Astrocyte (in vitro differentiated cells and primary cell): ENCODE data around the gene DOCK3. TPM values are rescaled to one million over a fixed set of nuclear protein-coding genes. Genes with fewer than 3 reads are reported as not detected.

Experiments
- DNase-seq: peaks from one replicate; pipeline ENCODE4 v3.0.0-alpha.2; 2010; ENCODE audit warnings: low read depth
- FAIRE-seq: peaks from 2 replicates; lab custom pipeline; 2011; peaks lifted over from hg19 to GRCh38; lab: Jason Lieb, UNC
- H2AFZ ChIP-seq: 2 replicates; pipeline ENCODE4 v1.6.0; 2012; ENCODE audit warnings: low read depth, low read length, inconsistent platforms
- H3K27ac ChIP-seq: 2 replicates; pipeline ENCODE4 v1.5.1; 2011; ENCODE audit warnings: low read depth, low read length, inconsistent platforms
- H3K27me3 ChIP-seq: 2 replicates; pipeline ENCODE4 v1.6.0; 2011; ENCODE audit warnings: low read length, inconsistent platforms; ENCODE audit not compliant: insufficient read depth
- H3K36me3 ChIP-seq: 2 replicates; pipeline ENCODE4 v1.5.1; 2011; ENCODE audit warnings: low read length, inconsistent platforms; ENCODE audit not compliant: insufficient read depth
- H3K4me1 ChIP-seq: 2 replicates; pipeline ENCODE4 v1.5.1; 2011; ENCODE audit warnings: low read length, inconsistent platforms; ENCODE audit not compliant: insufficient read depth
- H3K4me2 ChIP-seq: 2 replicates; pipeline ENCODE4 v1.6.0; 2012; ENCODE audit warnings: low read length, inconsistent platforms
- H3K4me3 ChIP-seq: 2 replicates; pipeline ENCODE4 v1.5.1; 2011; ENCODE audit warnings: low read depth, mild to moderate bottlenecking, low read length, inconsistent platforms; ENCODE audit not compliant: insufficient read depth
- H3K79me2 ChIP-seq: 2 replicates; pipeline ENCODE4 v1.6.0; 2012; ENCODE audit warnings: mild to moderate bottlenecking, low read length, inconsistent platforms; ENCODE audit not compliant: insufficient read depth
- H3K9ac ChIP-seq: 2 replicates; pipeline ENCODE4 v1.6.0; 2012; ENCODE audit warnings: mild to moderate bottlenecking, low read length, inconsistent platforms
- H3K9me3 ChIP-seq: 2 replicates; pipeline ENCODE4 v1.5.1; 2012; ENCODE audit warnings: low read depth, mild to moderate bottlenecking, low read length, inconsistent platforms; ENCODE audit not compliant: insufficient read depth
- H4K20me1 ChIP-seq: 2 replicates; pipeline ENCODE4 v1.6.0; 2012; ENCODE audit warnings: low read length, inconsistent platforms; ENCODE audit not compliant: insufficient read depth
- H3K27ac Mint-ChIP-seq: one replicate; pipeline ENCODE4 v1.8.0; 2021; ENCODE audit warnings: mild to moderate bottlenecking, mixed read lengths; ENCODE audit not compliant: unreplicated experiment
- H3K27me3 Mint-ChIP-seq: one replicate; pipeline ENCODE4 v1.8.0; 2021; ENCODE audit warnings: low read depth, mixed read lengths; ENCODE audit not compliant: unreplicated experiment
- H3K36me3 Mint-ChIP-seq: one replicate; pipeline ENCODE4 v1.8.0; 2021; ENCODE audit warnings: low read depth, mixed read lengths; ENCODE audit not compliant: unreplicated experiment
- H3K4me1 Mint-ChIP-seq: one replicate; pipeline ENCODE4 v1.8.0; 2021; ENCODE audit warnings: low read depth, mixed read lengths; ENCODE audit not compliant: unreplicated experiment
- H3K4me3 Mint-ChIP-seq: one replicate; pipeline ENCODE4 v1.8.0; 2021; ENCODE audit warnings: mild to moderate bottlenecking, moderate library complexity, mixed read lengths; ENCODE audit not compliant: unreplicated experiment
- H3K9me3 Mint-ChIP-seq: one replicate; pipeline ENCODE4 v1.8.0; 2021; ENCODE audit warnings: mild to moderate bottlenecking, mixed read lengths; ENCODE audit not compliant: unreplicated experiment
- CTCF ChIP-seq: IDR thresholded peaks from 2 replicates; pipeline ENCODE4 v1.5.1; 2011; ENCODE audit warnings: low read depth, mild to moderate bottlenecking, inconsistent platforms, low read length, moderate library complexity; ENCODE audit not compliant: insufficient read depth
- EZH2 ChIP-seq: IDR thresholded peaks from 2 replicates; pipeline ENCODE4 v1.6.1; 2012; ENCODE audit warnings: mild to moderate bottlenecking, low read length, inconsistent platforms; ENCODE audit not compliant: insufficient read depth
- total RNA-seq: library from RNA; stranded (reverse); gene quantifications from 2 replicates; pipeline ENCODE4 v1.2.1, GENCODE V29; 2021

The DOCK3 gene
- total RNA-seq, 1 donor from 2014 or later: 3.3 TPM

- H3K9me3 Mint-ChIP-seq: no peaks in the 10 kb centered on the region
- H3K9me3 ChIP-seq: no peaks in the 10 kb centered on the region
- H3K9ac ChIP-seq: no peak overlapping the region
- H4K20me1 ChIP-seq: no peaks in the 10 kb centered on the region
- no peaks in the 10 kb centered on the region for H3K79me2 ChIP-seq
- TF ChIP-seq CTCF (no peak), EZH2 (no peak)
- H3K27ac Mint-ChIP-seq: no peak overlapping the region
- H3K36me3 Mint-ChIP-seq: no peaks in the 10 kb centered on the region
- no peaks in the 10 kb centered on the region for H3K36me3 ChIP-seq
- H3K27me3 ChIP-seq: no peaks in the 10 kb centered on the region
- no peak overlapping the region for H3K27ac ChIP-seq
- no peak overlapping the region for H3K4me3 Mint-ChIP-seq
- H3K4me1 Mint-ChIP-seq: peaks cover 6% of the 10 kb centered on the region
- FAIRE-seq (no peak), DNase-seq (no peak)
- no peak overlapping the region for H2AFZ ChIP-seq
- H3K4me1 ChIP-seq: no peaks in the 10 kb centered on the region
- no peak overlapping the region for H3K4me2 ChIP-seq
- no peak overlapping the region for H3K4me3 ChIP-seq
- no peaks in the 10 kb centered on the region for H3K27me3 Mint-ChIP-seq
These were observed 14.8 kb downstream of the DOCK3 start for GRCh38 chr3:50689558-50689957.

- no peak overlapping the region for H3K4me3 Mint-ChIP-seq
- Histone ChIP-seq H3K27ac (no peak overlapping the region), H3K79me2 (no peaks in the 10 kb centered on the region), H3K9me3 (peaks cover 3% of the 10 kb centered on the region), H3K9ac (no peak overlapping the region), H3K4me3 (no peak overlapping the region), H2AFZ (no peak overlapping the region), H3K36me3 (no peaks in the 10 kb centered on the region), H3K27me3 (no peaks in the 10 kb centered on the region), H3K4me1 (no peaks in the 10 kb centered on the region), H3K4me2 (no peak overlapping the region), H4K20me1 (no peaks in the 10 kb centered on the region)
- TF ChIP-seq EZH2: no peak
- TF ChIP-seq CTCF: no peak
- no peaks in the 10 kb centered on the region for H3K36me3 Mint-ChIP-seq
- no peak for FAIRE-seq
- DNase-seq: no peak
- no peaks in the 10 kb centered on the region for H3K4me1 Mint-ChIP-seq
- H3K27ac Mint-ChIP-seq: no peak overlapping the region
- peaks cover 6% of the 10 kb centered on the region for H3K9me3 Mint-ChIP-seq
- no peaks in the 10 kb centered on the region for H3K27me3 Mint-ChIP-seq
These were observed 20.3 kb downstream of the DOCK3 start for GRCh38 chr3:50695031-50695430.

- H3K9ac ChIP-seq: no peak overlapping the region
- no peaks in the 10 kb centered on the region for H3K27me3 Mint-ChIP-seq
- H3K4me1 ChIP-seq: no peaks in the 10 kb centered on the region
- DNase-seq: no peak
- no peak for FAIRE-seq
- H3K27ac Mint-ChIP-seq: no peak overlapping the region
- peaks cover 3% of the 10 kb centered on the region for H3K9me3 ChIP-seq
- H3K27ac ChIP-seq: no peak overlapping the region
- no peaks in the 10 kb centered on the region for H3K36me3 ChIP-seq
- no peaks in the 10 kb centered on the region for H3K79me2 ChIP-seq
- H3K4me3 ChIP-seq: no peak overlapping the region
- TF ChIP-seq EZH2: no peak
- TF ChIP-seq CTCF: no peak
- H3K4me2 ChIP-seq: no peak overlapping the region
- peaks cover 7% of the 10 kb centered on the region for H3K9me3 Mint-ChIP-seq
- no peaks in the 10 kb centered on the region for H4K20me1 ChIP-seq
- no peak overlapping the region for H3K4me3 Mint-ChIP-seq
- no peak overlapping the region for H2AFZ ChIP-seq
- no peaks in the 10 kb centered on the region for H3K4me1 Mint-ChIP-seq
- no peaks in the 10 kb centered on the region for H3K27me3 ChIP-seq
- H3K36me3 Mint-ChIP-seq: no peaks in the 10 kb centered on the region
These were observed 21.5 kb downstream of the DOCK3 start for GRCh38 chr3:50696276-50696675.
